Colonic mucosa (tissue), 4 donors: ENCODE data around the gene XRRA1. TPM values are rescaled to one million over a fixed set of nuclear protein-coding genes. Genes with fewer than 3 reads are reported as not detected.

Experiments
- DNase-seq: peaks from one replicate; pipeline ENCODE4 v3.0.0-alpha.2; 2020
- H3K27ac ChIP-seq: fragments of 200-600 bp; one replicate; pipeline ENCODE4 v1.8.0; 2021
- H3K27me3 ChIP-seq: fragments of 200-600 bp; one replicate; pipeline ENCODE4 v1.8.0; 2021
- H3K36me3 ChIP-seq: fragments of 200-600 bp; one replicate; pipeline ENCODE4 v1.8.0; 2021
- H3K4me1 ChIP-seq: fragments of 200-600 bp; one replicate; pipeline ENCODE4 v1.8.0; 2021; ENCODE audit warnings: mild to moderate bottlenecking
- H3K4me3 ChIP-seq: fragments of 200-600 bp; one replicate; pipeline ENCODE4 v1.8.0; 2021
- H3K9ac ChIP-seq, 2 donors: one replicate each; pipeline ENCODE4 v1.7.0; 2013; ENCODE audit warnings: control low read depth in 2 of 2, low read depth in 2 of 2, low read length in 2 of 2
- H3K9me3 ChIP-seq: fragments of 200-600 bp; one replicate; pipeline ENCODE4 v1.8.0; 2021
- intact Hi-C: fragments of 100-400 bp; cut with DNase I; formaldehyde crosslinking; loops from one replicate; pipeline ENCODE4 v1.14.1; 2022
- total RNA-seq, 2 donors: library from RNA; stranded (reverse); fragmentation: NEBNext Ultra II Directional in 1 of 2; extraction: Animal tissue kit (Norgen Biotek cat#: 25700) in 1 of 2; gene quantifications; one replicate each; pipeline ENCODE4 v1.2.1, GENCODE V29; 2021
- TF ChIP-seq, protein P1 (sequence below): fragments of 200-600 bp; IDR thresholded peaks from one replicate; pipeline ENCODE4 v1.8.0; 2022; ENCODE audit warnings: antibody characterized with exemption, mild to moderate bottlenecking
- donor health status: healthy.
- donor health status: DM: no; HTN: no; CAD: no.
- donor health status: DM: no; HTN: no; CAD: no.

XRRA1 gene
- total RNA-seq, 2 donors from 2014 or later, result 5.1 to 6.6 TPM

DNA sequence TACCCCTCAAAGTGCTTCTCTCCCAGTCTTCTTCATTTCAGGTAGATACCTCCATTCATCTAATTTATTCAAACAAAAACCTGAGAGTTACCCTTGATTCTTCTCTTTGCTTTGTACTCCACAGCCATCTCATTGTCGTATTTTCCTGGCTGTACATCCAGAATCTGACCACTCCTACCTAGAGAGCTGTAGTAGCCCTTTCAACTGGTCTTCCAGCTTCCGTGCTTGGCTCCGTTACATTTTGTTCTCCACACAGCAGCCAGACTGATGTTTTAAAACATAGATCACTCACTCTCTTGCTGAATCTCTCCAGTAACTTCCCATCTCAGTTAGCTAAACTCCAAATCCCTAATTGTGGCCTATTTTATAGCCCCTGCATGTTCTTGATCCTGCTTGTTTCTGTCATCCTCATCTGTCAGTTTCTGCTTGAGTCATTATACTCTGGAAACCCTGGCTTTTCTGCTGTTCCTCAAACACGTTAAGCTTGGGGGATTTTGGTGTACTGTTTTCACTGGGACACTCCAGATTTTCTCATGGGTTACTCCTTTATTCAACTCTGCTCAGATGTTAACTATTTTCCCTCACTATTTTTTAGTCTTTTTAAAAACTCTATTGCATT is 7.6 kb upstream of the XRRA1 start:
- intact Hi-C loops, result no loop called here
- DNase-seq, result no peak
- H3K4me3 ChIP-seq, result no peak overlapping the region

DNA sequence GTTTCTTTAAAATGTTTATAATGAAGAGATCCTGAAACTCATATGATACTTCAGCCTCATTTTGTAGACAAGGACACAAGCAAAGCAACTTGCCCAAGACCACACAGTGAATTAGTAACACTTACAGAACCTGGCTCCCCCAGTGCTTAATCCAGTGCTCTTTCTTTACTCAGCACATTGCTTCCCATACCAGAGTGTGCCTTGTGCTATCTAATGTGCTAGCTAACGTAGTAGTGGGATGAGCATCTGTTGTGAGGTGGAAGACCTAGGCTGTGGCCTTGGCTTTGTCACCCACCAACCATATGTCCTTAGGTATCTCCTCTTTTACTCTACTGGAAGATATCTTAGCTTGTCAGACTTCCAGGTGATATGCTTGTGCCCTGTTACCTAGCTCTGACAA is 5.3 kb upstream of the XRRA1 start:
- no peak overlapping the region for H3K4me3 ChIP-seq
- no peaks in the 10 kb centered on the region for H3K4me1 ChIP-seq
- H3K9ac ChIP-seq, result no peak overlapping the region
- no peaks in the 10 kb centered on the region for H3K27me3 ChIP-seq
- H3K36me3 ChIP-seq, result no peaks in the 10 kb centered on the region
- H3K9me3 ChIP-seq, result no peaks in the 10 kb centered on the region
- TF ChIP-seq, protein P1, sequence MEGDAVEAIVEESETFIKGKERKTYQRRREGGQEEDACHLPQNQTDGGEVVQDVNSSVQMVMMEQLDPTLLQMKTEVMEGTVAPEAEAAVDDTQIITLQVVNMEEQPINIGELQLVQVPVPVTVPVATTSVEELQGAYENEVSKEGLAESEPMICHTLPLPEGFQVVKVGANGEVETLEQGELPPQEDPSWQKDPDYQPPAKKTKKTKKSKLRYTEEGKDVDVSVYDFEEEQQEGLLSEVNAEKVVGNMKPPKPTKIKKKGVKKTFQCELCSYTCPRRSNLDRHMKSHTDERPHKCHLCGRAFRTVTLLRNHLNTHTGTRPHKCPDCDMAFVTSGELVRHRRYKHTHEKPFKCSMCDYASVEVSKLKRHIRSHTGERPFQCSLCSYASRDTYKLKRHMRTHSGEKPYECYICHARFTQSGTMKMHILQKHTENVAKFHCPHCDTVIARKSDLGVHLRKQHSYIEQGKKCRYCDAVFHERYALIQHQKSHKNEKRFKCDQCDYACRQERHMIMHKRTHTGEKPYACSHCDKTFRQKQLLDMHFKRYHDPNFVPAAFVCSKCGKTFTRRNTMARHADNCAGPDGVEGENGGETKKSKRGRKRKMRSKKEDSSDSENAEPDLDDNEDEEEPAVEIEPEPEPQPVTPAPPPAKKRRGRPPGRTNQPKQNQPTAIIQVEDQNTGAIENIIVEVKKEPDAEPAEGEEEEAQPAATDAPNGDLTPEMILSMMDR, result no peak
- H3K27ac ChIP-seq, result no peak overlapping the region
- intact Hi-C loops, result no loop called here
- DNase-seq, result no peak

More for the DNA sequence above, 7.6 kb upstream of the XRRA1 start:
- H3K27me3 ChIP-seq, result no peaks in the 10 kb centered on the region
- no peaks in the 10 kb centered on the region for H3K4me1 ChIP-seq
- H3K27ac ChIP-seq, result no peak overlapping the region
- no peaks in the 10 kb centered on the region for H3K9me3 ChIP-seq
- no peak overlapping the region for H3K9ac ChIP-seq
- TF ChIP-seq, protein P1, result no peak
- no peaks in the 10 kb centered on the region for H3K36me3 ChIP-seq

DNA sequence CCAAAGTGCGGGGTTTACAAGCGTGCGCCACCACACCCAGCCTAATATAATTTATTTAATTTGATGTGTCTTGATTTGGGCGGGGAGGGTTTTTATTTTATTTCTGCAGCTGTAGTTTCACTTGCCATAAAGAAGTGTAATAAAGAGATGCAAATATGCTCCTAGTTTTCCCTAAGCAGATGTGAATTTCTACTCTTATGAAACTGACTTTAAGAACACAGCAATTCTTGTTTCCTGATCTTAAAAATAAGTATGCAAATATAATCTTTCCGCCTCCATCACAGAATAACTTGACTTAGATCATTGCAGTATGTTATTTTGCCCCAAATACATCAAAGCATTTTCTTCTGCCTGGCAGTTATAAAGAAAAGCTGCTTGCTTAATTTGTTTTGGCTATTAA is 4.6 kb upstream of the XRRA1 start:
- Histone ChIP-seq H3K4me1 (no peaks in the 10 kb centered on the region), H3K9ac (no peak overlapping the region), H3K27me3 (no peaks in the 10 kb centered on the region), H3K36me3 (no peaks in the 10 kb centered on the region), H3K9me3 (no peaks in the 10 kb centered on the region), H3K4me3 (no peak overlapping the region), H3K27ac (no peak overlapping the region)
- intact Hi-C loops, result no loop called here
- DNase-seq, result no peak
- TF ChIP-seq, protein P1, result no peak

- intact Hi-C loops, result no loop called here
- Histone ChIP-seq H3K27ac (no peak overlapping the region), H3K4me1 (no peaks in the 10 kb centered on the region), H3K4me3 (no peak overlapping the region), H3K9ac (no peak overlapping the region), H3K36me3 (no peaks in the 10 kb centered on the region), H3K9me3 (no peaks in the 10 kb centered on the region), H3K27me3 (no peaks in the 10 kb centered on the region)
- TF ChIP-seq, protein P1, result no peak
- no peak for DNase-seq
Observed at GRCh38 chr11:74952752-74953151, 3.9 kb upstream of the XRRA1 start.

GRCh38 chr11:74951226-74951625 is 2.3 kb upstream of the XRRA1 start:
- TF ChIP-seq, protein P1, result no peak
- Histone ChIP-seq H3K4me1 (no peaks in the 10 kb centered on the region), H3K9ac (no peak overlapping the region), H3K27ac (no peak overlapping the region), H3K4me3 (no peak overlapping the region), H3K9me3 (no peaks in the 10 kb centered on the region), H3K27me3 (no peaks in the 10 kb centered on the region), H3K36me3 (no peaks in the 10 kb centered on the region)
- no peak for DNase-seq
- intact Hi-C loops, result no loop called here
